HG03439 (cell line): ENCODE results near the gene ZBTB47.

Experiments
- ATAC-seq: cut with Tn5 transposase; IDR thresholded peaks from one replicate; pipeline ENCODE4 v1.9.1; 2021; ENCODE audit warnings: mild to moderate bottlenecking, moderate library complexity; ENCODE audit not compliant: unreplicated experiment

The ZBTB47 gene

DNA sequence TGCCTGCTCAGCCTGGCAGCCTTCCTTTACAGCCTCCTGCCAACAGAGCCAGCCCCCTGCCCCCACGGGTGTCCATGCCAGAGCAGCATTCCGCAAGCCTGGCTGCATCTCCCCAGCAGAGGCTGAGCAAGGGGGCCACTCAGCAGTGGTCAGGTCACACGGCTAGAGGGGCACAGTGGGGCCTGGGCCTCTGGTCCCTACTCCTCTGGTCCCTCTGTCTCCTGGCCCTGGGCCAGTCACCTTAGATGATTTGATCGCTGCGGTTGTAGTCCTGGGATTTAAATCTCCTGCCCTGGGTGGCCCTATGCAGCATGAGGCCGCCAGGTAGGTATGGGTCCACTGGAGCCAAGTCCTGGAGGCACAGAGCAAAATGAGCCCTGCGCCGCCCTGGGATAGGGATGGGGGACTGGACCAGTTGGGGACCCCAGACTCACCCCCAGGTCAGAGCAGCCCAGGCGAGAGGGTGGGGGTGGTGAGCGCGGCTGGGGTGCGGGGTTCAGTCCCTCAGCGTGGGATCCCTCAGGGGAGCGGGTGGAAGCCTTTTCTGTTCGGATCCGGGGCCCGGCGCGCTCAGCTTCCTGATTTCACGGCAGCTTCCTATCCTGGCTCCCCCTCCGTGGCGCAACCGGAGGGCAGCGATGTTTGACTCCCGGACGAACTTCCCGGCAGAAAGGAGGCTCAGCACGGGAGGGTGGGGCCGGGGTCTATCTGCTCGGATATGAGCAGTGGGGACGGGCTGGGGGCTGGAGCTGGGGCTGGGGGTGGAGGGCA, at the start of gene ZBTB47:
TSS of gene ZBTB47 (plus strand) at position 138 of the 771 bp plus-strand sequence. CDS start 4,659 bp downstream, outside the sequence.
- no peak for ATAC-seq

DNA sequence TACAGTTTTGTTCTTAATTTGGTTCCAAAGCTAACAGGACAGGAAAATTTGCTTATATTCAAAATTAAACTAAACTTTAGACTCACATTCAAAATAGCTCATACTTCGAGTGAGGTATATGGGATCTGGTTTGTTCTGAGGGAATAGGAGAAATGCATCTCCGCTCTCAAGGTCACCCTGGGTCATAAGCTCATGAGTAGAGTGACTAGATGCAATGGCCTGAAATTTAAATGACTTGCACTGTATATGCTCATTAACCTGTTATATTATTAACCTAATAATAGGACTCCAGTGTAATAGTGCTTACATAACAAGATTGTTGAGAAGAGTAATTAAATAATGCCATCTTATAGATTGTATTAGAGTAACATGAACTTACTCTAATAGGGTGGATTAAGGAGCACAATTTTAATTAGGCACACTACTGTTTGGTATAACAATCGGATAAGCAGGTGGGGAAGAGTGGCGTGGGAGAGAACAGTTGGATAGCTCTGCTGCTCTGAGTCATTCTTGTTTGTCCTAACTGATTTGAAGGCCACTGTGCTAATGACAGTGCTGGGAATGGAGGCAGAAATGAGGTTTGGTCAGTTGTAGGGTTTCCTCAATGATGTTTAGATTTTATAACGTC, 47.8 kb upstream of the ZBTB47 start:
- ATAC-seq, result no peak

DNA sequence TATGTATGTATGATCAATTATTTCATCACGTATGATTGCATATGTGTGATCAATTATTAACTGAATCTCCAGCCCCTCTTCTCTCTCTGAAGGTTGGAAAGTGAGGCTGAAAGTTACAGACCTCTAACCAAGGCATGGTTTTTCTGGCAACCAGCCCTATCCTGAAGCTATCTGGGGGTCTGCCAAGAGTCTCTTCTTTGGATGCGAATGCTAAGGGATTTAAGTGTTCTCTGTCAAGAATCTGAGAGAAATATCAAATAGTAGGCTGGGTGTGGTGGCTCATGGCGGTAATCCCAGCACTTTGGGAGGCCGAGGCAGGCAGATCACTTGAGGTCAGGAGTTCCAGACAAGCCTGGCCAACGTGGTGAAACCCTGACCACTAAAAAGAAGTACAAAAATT, 44.9 kb upstream of the ZBTB47 start:
- ATAC-seq, result no peak

DNA sequence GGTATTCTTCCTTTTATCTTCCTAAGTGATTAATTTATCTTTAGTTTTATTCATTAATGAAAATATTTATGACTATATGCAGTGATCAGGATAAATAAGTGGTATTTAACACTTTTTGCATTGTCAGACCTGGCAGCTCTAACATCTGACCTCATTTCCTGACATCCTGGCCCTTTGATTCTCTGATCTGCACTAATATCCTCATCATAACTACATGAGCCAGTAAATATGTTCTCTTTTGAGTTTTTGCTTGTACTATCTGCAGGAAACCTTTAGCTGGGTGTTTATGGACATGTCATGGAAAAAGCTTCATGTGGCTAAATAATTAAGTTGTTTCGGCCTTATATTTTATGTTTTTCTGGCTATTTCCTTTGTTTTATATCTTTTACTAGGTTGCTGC, 42.5 kb upstream of the ZBTB47 start:
- no peak for ATAC-seq

DNA sequence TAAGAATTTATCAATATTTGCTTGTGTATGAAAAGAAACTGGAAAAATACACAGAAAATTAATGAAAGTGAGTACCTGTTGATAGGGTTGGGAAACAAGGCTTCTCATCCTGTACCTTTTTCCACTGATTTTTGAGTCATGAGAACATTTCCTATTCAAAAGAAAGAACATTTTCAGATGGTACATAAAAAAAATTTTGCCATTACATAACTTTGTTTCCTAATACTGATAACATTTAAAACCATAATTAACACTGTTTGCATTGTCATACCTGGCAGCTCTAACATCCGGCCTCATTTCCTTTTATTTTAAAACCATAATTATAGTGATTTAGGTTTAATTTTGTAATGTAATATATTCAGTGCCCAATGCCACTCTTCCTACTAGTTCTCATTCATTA, 41.3 kb upstream of the ZBTB47 start:
- no peak for ATAC-seq

DNA sequence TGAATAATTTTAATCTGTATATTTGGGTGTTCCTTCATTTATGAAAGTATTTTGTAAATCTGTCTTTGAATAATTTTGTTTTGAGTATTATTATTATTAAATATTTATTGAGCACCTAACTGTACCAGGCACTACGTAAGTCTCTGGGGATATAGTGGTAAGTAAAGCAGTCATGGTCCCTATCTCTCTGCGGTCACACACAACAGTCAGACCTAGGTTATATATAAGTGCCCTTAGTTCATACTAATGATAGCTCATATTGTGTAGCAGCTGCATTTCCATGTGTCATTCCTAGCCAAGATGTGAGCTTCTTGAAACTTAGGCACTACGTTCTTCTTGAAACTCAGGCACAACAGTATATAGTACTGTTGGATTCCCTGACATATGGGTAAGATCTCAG, 40.6 kb upstream of the ZBTB47 start:
- peak; percentile 62 for ATAC-seq

DNA sequence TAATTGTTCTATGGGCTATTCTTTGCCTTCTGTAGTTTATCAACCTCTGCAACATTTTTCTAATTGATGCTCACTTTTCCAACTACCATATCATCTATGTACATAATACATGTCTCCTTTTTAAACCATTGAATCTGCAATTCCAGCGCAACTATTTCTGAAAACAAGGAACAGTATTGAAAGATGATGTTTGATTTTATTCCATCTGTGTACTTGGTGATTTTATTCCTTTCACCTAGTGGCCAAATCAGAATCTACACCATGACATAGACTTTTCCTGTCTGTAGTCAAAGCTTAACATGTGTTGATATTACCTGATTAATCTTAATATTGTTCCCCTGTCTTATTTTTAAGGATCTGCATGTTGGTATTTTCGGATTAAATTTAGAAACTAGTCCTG, 40.0 kb upstream of the ZBTB47 start:
- ATAC-seq, result no peak

DNA sequence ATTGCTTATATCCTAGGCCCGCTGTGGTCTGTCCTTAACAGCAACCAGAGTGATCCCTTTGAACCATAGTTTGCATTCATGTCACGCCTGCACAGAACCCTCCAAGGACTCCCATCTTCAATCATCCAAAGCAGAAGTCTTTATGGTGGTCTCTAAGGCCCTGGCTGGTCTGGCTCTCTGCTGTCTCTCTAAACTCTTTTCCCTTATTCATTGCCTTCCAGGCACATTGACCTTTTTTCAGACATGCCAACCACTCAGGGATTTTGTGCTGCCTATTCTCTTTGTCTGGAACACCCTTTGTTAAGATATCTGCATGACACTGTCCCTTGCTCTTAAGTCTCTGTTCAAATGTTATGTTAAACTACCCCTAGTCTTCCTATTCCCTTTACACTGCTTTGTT, 21.9 kb upstream of the ZBTB47 start:
- ATAC-seq, result no peak

DNA sequence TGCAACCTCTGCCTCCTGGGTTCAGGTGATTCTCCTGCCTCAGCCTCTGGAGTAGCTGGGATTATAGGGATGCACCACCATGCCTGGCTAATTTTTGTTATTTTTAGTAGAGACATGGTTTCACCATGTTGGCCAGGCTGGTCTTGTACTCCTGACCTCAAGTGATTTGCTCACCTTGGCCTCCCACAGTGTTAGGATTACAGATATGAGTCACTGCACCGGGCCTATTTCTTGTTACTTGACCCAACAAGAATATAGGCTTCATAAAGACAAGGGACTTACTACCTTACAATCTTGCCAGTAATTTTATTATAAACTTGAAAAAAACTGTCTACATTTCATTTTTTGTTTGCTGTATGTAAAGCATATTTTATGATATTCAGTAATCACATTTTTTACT, 21.4 kb upstream of the ZBTB47 start:
- ATAC-seq, result no peak

DNA sequence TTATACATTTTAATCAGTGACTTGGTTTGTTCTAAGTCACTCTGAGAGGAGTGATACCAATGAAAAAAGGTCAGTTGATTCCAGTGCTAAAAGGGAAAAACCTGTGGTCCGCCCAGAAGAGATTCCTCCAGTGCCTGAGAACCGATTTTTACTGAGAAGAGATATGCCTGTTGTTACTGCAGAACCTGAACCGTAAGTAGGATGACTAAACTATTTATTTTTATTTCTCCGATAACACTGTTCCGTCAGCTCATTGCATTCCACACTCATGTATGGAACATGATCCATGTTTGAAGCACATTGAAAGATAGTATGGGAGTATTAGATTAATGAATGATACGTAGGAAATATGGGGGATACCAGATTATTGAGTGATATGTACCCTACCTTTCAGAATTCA, 20.0 kb upstream of the ZBTB47 start:
- no peak for ATAC-seq

DNA sequence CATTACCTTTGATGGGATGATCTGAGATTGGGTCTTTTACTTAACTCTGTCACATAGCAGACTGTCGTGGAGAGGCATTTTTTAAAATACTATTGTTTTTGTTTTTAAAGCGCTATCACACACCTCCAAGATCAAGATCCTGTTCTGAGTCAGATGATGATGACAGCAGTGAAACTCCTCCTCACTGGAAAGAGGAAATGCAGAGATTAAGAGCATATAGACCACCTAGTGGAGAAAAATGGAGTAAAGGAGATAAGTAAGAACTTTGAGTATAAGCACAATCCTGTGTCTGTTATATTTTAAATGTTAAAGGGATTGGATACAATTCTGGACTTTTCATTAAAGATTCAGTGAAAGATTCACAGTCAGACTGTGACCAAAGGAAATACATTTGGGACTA, 18.4 kb upstream of the ZBTB47 start:
- ATAC-seq, result no peak

DNA sequence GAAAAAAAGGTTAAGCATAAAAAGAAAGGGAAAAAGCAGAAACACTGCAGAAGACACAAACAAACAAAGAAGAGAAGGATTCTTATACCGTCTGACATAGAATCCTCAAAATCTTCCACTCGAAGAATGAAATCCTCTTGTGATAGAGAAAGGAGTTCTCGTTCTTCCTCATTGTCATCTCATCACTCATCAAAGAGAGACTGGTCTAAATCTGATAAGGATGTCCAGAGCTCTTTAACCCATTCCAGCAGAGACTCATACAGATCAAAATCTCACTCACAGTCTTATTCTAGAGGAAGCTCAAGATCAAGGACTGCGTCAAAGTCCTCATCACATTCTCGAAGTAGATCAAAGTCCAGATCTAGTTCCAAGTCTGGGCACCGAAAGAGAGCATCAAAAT, 16.5 kb upstream of the ZBTB47 start:
- no peak for ATAC-seq

DNA sequence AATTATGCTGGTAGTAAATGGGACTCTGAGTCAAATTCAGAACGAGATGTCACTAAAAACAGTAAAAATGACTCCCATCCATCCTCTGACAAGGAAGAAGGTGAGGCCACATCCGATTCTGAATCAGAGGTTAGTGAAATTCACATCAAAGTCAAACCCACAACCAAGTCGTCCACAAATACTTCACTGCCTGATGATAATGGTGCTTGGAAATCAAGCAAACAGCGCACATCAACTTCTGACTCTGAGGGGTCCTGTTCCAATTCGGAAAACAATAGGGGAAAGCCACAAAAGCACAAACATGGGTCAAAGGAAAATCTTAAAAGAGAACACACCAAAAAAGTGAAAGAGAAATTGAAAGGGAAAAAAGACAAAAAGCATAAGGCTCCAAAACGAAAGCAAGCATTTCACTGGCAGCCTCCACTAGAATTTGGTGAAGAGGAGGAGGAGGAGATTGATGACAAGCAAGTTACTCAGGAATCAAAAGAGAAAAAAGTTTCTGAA, 15.1 kb upstream of the ZBTB47 start:
- peak; percentile 53 for ATAC-seq

DNA sequence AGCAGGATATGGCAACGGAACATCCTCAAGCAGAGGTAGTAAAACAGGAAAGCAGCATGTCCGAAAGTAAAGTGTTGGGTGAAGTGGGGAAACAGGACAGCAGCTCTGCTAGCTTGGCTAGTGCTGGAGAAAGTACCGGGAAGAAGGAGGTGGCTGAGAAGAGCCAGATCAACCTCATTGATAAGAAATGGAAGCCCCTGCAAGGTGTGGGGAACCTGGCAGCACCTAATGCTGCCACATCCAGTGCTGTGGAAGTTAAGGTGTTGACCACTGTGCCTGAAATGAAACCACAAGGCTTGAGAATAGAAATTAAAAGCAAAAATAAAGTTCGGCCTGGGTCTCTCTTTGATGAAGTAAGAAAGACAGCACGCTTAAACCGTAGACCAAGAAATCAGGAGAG, 14.3 kb upstream of the ZBTB47 start:
- ATAC-seq, result no peak

DNA sequence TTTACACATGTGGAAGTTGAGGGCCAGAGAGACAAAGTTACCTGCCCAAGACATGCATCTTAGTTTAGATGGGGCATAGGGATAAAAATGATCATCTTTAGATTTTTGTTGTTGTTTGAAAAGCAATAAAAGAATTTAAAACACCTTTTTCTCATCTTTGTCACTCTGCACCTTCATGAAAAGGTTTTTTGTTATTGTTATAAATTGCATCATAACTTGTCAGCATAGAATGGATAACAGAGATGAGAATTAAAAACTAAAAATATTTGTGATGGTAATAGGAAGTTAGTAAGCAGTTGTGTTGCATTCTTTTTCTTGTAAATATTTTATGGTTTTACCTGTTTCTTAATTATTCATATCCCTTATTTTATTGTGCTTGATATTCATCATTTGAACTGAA, 13.4 kb upstream of the ZBTB47 start:
- no peak for ATAC-seq

DNA sequence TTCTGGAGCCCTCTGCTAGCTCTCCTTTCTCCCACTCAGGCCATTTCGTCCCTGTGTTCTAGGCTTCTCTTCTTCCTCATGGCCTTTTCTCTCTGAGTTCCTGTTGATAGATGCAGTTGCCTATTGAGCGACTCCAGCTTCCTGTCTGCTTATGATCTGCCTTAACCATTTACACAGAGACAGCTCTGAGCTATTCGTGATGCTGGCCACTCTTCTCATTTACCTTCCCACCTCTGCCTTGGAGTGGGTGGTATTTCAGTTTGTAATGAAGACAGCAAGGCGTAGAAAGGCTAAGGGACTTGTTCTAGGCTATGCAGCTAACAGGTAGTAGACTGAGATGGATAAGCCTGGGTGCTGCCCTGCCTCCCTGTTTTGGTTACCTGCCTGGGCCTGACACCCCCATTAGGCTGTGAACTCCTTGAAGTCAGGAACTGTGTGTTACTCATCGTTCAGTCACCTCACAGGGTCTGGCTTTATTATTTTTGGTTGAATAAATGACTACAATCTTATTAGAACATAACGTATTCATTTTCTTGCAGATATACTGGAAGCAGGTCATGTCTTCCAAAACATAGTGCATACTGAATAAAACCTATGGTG, 12.6 kb upstream of the ZBTB47 start:
- ATAC-seq, result no peak

DNA sequence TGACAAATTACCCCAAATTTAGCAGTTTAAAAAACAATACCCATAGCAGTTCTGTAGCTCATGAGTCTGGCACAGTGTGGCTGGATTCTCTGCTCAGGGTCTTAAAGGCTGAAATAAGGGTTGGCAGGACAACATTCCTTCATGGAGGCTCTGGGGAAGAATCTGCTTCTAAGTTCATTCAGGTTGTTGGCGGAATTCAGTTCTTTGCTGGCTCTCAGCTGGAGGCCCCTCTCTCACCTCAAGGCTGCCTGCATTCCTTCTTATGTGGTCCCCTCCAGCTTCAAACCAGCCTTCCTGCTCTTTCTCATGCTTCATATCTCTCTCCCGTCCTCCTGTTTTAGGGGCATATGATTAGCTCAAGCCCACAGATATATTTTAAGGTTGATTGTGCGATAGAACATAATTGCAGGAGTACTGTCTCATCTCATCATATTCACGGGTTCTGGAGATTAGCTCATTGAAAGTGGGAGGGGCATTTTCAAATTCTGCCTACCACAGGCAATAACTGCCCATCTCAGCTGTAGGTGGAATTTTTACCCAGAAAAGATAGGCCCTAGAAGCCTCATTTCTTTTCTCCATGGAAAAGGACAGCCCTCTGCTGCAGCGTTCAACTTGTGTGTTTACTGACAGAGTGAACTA, 5.6 kb upstream of the ZBTB47 start:
- no peak for ATAC-seq

DNA sequence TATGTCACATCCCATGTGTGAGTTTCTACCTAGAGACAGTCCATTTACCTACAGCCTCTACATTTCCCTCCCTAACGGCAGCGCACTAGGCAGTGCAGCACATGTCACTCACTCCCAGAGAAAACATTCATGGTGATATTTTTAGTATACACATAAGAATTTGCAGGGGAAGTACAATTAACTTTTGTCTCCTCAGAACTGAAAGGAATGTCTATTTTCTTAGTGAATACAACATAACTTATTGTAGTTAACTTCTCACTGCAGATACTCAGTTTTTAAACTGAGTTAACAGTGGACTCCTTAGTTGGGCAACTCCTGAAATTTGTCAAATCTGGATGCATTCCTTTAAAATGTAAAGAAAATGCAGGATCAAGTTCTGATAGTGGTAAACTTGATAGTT, 4.5 kb upstream of the ZBTB47 start:
- no peak for ATAC-seq

DNA sequence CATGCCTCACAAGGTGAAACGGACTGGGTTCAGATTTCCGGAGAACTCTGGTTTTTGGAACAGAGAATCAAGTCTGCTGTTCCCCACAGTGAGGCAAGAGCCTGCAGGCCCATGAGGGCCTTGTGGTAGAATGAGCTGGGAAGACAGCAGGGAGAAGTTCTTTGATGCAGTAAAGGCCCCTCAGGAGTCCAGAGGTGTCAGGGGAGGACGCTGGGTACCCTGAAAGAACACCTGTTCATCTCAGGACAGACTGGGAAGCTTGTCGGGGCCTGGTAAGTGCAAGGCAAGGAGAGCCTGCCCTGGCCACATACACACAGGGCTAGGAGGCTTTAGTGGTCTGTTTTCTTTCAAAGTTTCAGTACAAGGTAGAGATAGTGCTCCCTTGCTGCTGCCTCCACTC, 3.7 kb upstream of the ZBTB47 start:
- ATAC-seq, result no peak

DNA sequence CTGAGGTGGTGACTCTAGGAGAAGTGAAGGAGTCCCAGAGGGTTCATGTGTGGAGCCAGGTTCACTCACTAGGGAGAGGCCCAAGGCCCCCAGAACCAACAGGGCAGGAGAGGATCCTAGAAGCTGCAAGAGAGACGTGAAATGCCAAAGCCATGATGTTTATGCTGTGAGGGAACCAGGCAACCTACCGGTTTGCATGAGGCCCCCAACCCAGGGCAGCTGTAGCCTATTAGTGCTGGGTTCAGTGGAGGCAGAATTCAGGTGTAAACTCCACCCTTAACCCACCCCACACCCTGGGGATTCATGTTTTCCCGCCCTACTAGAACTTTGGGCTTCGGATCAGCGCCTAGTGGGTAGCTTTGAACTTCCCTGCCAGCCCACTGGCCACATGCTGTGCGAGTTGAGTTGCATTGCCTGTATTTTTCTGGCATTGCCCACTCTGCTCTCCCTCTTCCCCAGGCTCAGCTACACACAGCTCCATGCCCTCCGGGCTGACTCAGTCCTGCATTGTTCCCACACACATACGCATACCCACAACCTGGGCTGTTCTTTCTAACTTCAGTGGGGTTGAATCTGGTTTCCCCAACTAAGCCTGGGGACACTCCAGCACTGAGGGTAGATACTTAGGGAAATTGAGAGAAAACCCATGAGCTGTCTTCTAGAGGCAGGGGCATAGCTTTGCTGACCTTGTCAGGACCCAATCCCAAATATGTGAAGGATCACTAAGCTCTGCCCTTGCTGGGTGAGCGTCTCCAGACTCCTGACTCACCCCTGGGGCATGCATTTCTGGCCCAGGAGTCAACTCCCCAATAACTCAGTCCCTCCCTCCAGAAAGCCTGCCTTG, 2.0 kb upstream of the ZBTB47 start:
- no peak for ATAC-seq

DNA sequence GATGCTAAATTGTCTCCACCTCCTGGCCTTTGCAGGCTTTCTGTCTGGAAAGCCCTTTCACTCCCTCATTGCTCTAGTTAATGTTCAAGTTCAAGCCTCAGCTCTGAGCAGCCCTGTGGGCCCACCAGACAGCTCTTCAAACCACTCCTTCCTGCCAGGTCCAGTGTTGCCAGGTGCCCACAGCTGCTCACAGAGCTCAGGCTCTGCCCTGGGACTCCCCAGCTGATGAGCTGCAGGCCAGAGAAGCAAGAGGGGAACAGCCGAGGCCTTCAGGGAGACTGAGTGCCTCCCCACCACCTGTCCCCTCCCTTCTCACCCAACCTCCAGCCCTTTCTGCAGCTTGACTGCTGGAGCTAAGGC, 1.3 kb upstream of the ZBTB47 start:
- ATAC-seq, result no peak
